ENCODE measurements around the gene THRB.

THRB gene

GRCh38 chr3:24494618-24495325 lies at the start of gene THRB:
TSS of gene THRB (minus strand) at chr3:24494850.
- peak in 49 of 56 donors; percentile 15 to 81 (median 54) for DNase-seq

GRCh38 chr3:24541935-24542334 lies 47.3 kb upstream of the THRB start:
- DNase-seq, result no peak

DNA sequence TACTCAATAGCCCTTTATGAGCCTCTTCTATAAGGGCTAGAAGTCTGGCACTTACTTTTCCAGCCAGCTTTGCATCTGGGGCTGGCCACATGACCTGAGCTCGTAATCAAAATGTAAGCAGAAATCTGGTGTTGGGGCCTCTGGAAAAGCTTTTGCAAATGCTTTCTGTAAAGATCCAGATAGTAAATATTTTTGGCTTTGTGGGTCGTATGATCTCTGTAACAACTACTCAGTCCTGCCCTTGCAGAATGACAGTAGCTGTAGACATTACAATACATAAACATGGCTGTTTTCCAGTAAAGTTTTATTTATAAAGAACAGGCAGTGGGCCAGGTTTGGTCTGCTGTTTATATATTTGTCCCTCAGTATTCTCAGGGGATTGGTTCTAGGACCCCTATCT lies 46.2 kb upstream of the THRB start:
- DNase-seq, result no peak

DNA sequence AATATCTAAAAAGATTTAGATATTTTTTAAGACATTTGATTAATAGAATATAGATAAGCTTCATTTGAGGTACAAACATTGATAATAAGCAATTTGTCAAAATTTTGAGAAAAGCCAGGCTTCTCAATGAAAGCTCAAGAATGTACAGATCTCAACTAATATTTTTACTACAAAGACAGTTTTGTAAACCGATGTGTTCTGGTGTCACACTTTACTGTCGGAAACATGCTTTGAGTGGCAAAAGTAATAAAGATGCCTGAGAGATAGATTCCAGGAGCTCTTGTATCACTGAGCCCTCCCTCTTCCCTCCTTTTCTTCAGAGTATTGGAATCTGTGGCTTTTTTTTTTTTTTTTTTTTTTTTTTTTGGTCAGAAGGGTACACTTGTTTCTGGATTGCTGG lies 45.0 kb upstream of the THRB start:
- DNase-seq, result no peak

DNA sequence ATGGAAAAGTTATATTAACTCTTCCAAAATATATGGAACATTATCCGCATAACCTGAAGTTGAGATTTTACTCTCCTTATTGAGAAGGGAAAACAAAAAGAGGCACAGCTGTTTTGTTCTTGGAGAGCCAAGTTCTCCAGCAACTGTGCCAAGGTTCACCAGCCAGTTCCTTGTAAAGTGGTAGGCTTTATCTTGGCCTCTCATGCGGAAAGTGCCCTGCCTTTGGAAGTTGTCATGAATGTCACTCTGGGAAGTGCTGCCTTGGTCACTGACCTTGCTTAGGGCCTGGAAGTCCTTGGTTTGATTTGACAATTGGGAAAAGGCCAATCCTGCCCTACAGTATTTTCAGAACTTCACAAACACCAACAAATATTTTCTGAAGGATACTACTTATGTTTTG lies 44.2 kb upstream of the THRB start:
- DNase-seq, result peak in 5 of 56 donors; percentile 9 to 26 (median 19)

DNA sequence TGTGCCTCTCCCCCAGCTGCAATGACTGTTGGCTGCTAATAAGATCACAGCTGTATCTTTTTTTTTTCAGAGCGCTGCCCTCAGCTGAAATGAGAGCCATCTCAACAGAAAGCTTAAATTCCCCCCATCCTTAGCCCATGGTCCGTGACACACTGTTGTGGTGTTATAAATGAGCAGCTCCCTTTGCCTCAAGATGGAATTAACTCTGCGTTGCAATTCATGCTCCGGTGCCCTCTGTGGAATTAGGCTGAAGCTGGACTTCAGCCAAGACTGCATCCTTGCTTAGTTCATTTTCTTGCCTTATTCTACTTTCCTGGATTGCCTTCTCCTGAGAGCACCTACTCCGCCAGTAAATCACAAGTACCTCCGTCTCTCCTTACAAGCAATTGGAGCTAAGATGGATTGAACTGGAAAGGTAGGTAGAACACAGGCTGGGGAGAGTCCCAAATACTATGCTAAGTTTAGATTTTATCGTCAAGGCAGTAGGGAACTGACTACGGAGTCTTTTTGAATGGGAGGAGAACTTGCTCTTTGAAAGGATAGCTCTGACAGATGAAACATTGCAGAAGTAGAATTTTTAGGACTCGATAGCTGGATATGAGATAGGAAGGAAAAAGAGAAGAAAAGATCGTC lies 39.0 kb upstream of the THRB start:
- DNase-seq, result no peak

DNA sequence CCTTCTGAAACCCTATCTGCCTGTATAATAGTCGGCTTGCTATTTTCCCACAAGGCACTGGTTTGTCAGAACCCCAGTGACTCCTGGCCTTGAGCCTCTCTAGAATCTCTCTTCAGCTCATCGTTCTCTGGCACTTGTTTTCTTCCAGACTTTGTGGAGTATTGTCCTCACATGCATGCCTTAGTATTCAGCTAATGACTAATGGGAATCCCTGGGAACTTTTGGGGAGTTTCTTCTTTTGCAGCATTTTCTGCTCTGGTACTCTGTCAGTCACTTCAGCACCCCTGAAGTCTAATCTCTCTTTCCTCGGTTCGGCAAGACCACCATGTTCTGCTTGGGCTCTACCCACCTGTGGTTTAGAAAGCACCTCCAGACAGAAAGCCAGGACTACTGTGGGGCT lies 35.8 kb upstream of the THRB start:
- no peak for DNase-seq

GRCh38 chr3:24529210-24529609 lies 34.6 kb upstream of the THRB start:
- no peak for DNase-seq

DNA sequence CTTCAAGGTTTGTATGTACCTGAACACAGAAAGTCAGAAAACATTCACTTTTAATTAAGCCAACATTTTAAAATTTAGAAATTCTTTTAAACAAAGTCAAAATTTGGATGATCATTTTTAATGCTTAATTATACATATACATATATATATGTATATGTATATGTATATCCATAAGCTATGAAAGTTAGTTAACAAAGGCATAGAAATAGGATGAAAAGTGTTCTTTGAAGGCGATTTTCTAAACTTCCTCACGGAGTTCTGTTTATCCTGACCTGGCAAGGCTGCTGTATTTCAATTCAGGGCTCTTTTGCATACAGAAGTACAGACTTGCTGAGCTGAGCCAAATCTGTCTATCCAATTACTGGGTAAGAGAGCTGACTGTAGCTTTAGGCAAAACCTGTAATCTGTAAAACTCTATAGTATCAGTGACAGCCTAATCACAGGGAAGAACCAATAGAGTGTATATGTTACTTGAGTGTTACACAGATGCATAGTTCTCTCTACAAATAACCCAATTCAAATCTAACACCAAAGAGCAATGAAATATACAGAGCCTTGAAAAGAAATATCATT lies 32.1 kb upstream of the THRB start:
- no peak for DNase-seq

DNA sequence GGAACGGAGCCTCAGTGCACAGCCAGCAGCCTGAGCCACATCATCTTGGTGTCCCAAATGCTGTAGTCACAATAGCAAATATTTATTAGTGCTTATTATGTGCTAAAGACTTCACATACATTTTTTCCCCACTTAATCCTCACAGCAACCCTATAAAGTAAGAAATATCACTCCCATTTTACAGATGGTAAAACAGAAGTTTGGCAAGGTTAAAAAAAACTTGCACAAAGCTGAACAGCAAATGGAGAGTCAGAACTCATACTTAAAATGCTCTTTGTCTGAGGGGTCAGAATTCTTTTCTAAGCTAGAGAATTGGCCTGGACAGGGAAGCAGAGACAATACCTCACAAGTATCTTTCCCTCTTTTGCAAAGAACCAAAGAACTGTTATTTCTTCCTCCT lies 30.9 kb upstream of the THRB start:
- DNase-seq, result no peak

- DNase-seq, result no peak
Measured at GRCh38 chr3:24525022-24525421, 30.4 kb upstream of the THRB start.

GRCh38 chr3:24523988-24524727 lies 29.5 kb upstream of the THRB start:
- DNase-seq, result no peak

DNA sequence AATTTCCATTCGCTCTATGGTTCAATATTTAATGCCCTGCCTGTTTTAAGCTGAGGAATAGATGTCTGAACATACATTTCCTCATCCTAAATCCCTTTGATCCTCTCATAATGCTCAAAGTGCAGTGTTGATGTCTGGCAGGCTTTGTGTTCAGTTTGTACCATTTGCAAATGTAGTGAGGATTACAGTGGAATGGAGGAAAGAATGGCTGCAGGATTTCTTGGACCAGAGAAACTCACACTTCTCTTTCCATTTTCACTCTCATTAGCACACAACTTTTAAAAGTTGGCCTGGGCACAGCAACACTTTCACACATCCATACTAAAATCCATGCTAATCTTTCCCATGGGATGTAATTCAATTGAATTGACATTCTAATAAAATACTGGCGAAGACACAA lies 28.6 kb upstream of the THRB start:
- no peak for DNase-seq

DNA sequence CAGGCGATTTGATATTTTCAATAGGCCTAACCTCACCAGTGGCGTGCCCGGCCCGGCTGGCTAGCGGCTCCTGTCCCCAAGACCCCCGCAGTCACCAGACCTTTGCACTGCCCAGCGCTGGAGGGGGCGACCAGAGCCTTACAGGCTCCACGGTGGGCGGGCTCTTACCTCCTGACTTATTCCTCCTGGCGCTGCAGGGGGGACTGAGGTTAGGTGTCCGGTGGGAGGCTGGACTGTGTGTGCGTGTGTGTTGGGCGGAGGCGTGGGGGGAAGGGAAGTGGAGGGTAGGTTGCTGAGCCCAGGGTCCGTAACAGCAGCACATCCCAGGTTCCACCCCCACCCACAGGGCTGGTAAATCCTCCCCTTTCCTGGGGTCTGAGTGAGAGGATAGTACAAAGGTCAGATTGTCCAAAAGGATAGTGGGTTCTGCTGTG lies 27.5 kb upstream of the THRB start:
- DNase-seq, result peak in 1 of 56 donors; percentile 17

GRCh38 chr3:24521420-24522145 lies 26.9 kb upstream of the THRB start:
- DNase-seq, result peak in 18 of 56 donors; percentile 4 to 54 (median 26)

DNA sequence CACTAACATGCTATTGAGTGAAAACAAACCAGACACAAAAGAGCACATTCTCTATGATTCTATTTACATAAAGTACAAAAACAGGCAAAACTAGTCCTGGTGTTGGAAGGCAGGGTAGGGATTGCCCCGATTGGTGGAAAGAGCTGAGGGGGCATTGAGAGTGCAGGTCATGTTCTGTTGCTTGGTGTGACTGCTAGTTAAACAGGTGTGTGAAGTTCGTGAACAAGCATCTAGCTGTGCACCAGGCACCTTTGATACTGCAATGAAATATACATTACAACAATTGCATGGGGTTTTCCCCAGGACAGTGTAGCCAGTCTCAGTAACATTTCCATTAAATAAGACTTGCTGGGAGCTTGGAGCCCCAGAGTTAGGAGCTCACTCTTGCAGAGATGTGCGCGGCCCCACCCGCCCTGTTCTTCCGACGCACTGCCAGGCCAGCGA lies 26.3 kb upstream of the THRB start:
- DNase-seq, result peak in 2 of 56 donors; percentile 24 to 45

DNA sequence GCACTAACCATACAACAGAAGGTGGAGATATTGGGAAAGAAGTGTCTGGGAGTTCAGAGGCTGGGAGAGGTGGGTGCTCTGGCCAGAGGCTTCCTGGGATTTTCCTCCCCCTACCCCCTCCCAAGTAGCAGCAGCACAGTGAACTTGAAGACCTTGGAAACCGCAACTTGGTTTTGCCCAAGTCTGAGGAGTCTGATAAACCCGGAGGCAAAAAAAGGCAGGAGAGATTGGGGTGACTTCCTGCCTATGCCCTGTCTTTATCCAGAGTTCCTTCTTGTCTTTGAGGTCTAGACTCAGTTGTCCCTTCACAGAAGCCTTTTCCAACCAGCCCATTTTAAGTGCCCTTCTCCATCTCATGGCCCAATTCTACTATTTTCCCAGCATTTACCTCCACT lies 25.4 kb upstream of the THRB start:
- no peak for DNase-seq

DNA sequence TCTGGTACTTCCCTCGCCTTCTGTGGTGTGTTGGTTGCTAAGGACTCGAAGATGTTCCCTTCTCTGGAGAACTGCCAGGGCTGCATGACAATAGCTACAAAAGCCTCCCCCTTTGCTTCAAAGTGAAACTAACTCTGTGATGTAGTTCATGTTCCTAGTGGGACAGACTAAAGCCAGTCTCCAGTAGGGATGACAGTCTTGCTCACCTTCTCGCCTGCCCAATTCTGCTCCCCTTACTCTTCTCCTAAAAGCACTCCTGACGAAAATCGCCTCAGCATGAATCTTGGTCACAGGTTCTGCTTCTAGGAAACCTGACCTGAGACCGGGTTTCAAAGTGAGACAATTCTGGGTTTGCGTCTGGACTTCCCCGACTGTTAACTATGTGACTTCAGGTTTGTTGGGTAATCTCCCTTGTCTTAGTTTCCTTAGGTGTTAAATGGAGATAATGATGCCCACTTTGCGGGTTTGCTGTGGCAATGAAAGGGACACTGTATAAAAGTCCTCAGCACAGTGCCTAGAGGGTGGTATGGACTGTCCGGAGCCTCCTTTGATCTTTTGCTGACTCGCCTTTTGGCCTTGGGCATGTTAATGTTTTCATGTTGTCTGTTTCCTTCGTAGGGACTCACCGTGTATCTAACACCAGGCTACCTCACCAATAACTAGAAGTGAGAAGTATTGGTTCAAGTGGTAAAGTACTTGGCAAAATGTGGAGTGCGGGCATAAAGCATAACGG lies 24.9 kb upstream of the THRB start:
- DNase-seq, result peak in 3 of 56 donors; percentile 2 to 6 (median 4)

DNA sequence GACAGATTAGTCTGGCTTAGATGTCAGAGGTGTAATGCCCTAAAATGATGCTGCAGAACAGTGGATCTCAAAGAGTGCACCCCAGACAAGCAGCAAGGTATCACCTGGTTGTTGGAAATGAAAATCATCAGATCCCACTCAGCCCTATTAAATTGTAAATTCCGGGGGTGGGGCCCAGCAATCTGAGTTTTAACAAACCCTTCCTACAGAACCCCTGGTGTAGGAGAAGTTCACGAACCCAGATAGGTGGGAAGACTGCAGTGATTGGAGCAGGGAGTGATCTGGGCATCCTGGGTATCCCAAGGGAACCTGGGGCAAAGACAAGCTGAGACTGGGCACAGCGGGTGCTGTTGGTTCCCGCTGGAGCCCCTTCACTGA lies 24.3 kb upstream of the THRB start:
- DNase-seq, result no peak

DNA sequence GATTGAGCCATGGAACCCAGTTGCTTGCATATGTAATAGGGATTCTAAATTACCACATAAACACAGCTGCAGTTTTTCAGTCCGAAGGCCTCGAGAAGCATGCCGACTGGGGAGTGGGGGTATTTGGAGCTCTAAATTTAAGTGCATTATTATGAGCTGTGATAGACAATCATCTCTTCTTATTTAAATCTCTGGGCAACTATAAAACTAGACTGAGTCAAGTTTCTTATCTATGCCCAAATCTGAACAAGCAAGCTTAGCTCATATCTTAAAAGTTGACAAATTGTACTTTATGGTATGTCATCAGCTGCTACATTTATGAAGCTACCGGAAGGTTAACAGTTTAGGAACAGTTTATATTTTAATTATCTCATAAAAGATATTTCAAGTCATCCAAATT lies 19.5 kb upstream of the THRB start:
- DNase-seq, result no peak

DNA sequence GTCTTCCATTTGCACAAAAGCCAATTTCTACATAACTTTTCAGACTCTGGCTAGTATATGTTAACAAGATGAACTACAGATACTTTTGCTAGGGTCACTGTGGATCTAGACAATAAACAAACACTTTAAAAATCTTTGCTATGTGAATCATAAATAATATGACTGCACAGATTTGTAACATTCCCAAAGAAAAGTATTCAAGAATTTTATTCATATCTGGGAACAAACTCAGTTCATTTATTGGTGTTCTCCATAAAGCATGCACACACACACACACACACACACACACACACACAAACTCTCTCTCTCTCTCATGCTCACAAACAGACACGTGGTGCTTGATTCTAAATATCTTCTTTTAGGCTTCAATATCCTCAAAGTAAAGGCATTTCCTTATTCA lies 18.8 kb upstream of the THRB start:
- DNase-seq, result no peak

All from amygdala (tissue), 56 donors.